GM18517 (cell line): Measurements from ENCODE around the gene SLC1A5.
"Not testable (repeated sequence)": the region's sequence is repeated elsewhere in the genome, so short reads cannot be mapped to it uniquely, and the experiment has no call there.

Experiments used
- ATAC-seq: cut with Tn5 transposase; IDR thresholded peaks from one replicate; pipeline ENCODE4 v1.9.1; 2021; ENCODE audit warnings: mild to moderate bottlenecking, moderate library complexity; ENCODE audit not compliant: unreplicated experiment

Gene SLC1A5

GRCh38 chr19:46772170-46773017 is 16.0 kb downstream of the SLC1A5 start:
- ATAC-seq: no peak

DNA sequence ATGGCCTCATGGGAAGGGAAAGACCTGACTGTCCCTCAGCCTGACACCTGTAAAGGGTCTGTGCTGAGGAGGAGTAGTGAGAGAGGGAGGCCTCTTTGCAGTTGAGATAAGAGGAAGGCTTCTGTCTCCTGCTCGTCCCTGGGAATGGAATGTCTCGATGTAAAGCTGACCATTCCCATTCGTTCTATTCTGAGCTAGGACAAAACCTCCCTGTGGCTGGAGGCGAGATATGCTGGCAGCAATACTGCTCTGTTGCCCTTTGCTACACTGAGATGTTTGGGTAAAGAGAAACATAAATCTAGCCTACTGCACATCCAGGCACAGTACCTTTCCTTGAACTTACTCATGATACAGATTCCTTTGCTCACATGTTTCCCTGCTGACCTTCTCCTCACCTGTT is 19.6 kb downstream of the SLC1A5 start:
- not testable (repeated sequence) for ATAC-seq

DNA sequence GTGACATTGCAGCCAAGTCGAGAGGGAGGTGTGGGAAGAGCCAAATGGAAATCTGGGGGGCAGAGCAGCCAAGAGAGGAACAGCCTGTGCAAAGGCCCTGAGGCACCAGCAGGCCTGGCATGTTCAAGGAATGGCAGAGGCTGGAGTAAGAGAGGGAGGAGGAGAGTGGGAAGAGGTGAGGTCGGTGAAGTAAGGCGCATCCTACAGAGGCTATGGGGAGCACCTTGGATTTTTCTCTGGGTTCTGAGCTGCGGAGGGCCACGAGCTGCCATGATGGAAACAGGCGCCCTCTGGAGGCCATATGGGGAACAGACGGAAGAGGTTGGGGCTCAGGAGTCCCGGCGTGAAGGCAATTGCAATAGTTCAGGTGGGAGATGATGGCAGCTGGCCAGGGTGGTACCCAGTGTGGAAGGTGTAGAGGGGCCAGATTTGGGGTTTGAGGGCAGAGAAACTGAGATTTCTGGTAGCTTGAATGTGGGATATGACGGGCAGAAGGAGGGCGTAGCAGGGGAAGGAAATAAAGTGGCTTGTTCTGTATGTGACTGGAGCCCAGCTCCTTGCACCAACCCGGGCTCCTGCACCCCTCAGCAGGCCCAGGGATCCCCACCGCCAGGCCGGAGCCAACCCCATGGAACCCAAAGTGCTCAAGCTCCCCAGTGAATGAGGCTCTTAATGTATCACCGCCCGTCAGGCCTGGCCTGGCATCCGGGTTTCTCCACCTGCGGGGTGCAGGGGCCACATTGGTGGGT is 21.7 kb downstream of the SLC1A5 start:
- no peak for ATAC-seq

GRCh38 chr19:46764817-46765291 is 23.5 kb downstream of the SLC1A5 start:
- no peak for ATAC-seq

DNA sequence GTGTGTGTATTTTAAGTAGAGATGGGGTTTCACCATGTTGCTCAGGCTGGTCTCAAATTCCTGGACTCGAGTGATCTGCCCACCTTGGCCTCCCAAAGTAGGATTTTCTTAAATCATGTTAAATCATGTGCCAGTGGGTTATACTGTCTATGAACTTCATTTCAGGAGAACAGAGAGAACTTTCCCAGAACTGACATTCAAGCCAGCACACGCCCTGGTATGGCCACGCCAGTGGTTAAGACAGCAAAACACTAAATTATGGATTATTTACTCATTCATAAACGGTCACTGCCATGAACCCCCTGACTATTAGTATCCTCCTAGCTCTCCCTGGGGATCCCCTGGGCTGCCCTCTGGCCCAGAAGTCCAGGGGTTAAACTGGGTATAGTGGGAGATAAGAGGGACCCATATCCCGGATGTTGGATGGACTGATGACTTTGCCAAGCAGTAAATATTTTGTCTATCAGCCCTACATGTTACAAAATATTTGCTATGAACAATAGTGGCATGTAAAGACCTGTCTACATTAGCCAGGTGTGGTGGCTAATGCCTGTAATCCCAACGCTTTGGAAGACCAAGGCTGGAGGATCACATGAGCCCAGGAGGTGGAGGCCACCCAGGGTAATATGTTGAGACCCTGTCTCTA is 26.0 kb downstream of the SLC1A5 start:
- no peak for ATAC-seq

- no peak for ATAC-seq
Measured at GRCh38 chr19:46761418-46761831, 27.0 kb downstream of the SLC1A5 start.

DNA sequence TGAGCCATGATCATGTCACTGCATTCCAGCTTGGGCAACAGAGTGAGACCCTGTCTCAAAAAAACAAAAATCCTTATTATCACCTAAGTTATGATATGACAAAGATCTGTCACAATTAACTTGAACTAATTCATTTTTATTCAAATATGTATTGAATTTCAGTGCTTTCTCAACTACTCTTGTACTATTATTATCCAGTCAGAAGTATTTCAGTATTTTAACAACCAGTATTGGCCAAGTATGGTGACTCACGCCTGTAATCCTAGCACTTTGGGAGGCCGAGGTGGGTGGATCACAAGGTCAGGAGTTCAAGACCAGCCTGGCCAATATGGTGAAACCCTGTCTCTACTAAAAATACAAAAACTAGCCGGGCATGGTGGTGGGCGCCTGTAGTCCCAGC is 27.5 kb downstream of the SLC1A5 start:
- not testable (repeated sequence) for ATAC-seq

- ATAC-seq: no peak
Measured at GRCh38 chr19:46760363-46760762, 28.0 kb downstream of the SLC1A5 start.

- ATAC-seq: no peak
Measured at GRCh38 chr19:46759817-46760333, 28.5 kb downstream of the SLC1A5 start.

DNA sequence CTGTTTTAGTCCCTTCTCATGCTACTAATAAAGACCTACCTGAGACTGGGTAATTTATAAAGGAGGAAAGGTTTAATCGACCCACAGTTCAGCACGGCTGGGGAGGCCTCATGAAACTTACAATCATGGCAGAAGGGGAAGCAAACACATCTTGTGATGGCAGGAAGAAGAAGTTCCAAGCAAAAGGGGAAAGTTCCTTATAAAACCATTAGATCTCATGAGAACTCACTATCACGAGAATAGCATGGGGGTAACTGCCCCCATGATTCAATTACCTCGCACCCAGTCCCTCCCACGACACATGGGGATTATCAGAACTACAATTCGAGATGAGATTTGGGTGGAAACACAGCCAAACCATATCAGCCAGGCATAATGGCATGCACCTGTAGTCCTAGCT is 29.2 kb downstream of the SLC1A5 start:
- ATAC-seq: no peak

DNA sequence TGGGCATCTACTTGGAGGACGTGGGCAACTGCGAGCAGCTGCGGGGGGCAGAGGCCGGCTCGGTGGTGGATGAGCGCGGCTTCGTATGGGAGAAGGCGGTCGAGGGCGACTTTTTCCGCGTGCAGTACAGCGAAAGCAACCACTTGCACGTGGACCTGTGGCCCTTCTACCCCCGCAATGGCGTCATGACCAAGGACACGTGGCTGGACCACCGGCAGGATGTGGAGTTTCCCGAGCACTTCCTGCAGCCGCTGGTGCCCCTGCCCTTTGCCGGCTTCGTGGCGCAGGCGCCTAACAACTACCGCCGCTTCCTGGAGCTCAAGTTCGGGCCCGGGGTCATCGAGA is 31.9 kb downstream of the SLC1A5 start:
- no peak for ATAC-seq

GRCh38 chr19:46755853-46756543 is 32.4 kb downstream of the SLC1A5 start:
- no peak for ATAC-seq

GRCh38 chr19:46755077-46755852 is 33.1 kb downstream of the SLC1A5 start:
- ATAC-seq: no peak

DNA sequence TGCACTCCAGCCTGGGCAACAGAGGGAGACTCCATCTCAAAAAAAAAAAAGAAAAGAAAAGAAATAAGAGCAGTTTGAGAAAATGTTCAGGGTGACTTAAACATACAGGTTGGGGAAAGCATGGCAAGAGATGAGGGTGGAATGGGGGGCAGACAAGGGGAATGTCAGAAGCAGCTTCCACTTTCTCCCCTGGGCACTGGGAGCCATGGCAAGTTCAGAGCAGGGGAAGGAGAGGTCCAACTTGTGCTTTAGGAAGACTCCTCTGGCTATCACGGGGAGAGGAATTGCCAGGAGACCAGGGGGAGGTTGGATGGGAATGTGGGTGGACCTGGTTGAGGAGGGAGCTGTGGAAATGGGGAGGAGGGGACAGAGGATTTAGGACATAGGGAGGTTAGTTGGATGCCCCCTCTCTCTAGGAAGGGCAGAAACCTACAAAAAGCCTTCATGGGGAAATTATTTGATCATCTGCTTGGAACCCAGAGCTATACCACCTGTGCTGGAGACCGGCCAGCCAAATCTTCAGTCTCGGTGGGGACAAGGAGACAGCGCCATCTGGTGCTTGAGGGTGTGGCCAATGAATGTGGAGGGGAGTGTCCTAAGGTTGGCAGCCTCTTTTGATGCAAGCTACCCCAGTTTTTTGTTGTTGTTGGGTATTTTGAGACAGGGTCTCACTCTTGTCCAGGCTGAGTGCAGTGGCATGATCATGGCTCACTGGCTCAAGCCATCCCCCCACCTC is 34.8 kb downstream of the SLC1A5 start:
- no peak for ATAC-seq

- ATAC-seq: no peak
Measured at GRCh38 chr19:46748325-46749109, 39.9 kb downstream of the SLC1A5 start.

GRCh38 chr19:46746281-46747057 is 41.9 kb downstream of the SLC1A5 start, which contains the start of gene STRN4:
Gene STRN4 (minus strand): TSS chr19:46746450. CDS start chr19:46746430, 20 bp downstream.
- no peak for ATAC-seq

- no peak for ATAC-seq
Measured at GRCh38 chr19:46745521-46746280, 42.7 kb downstream of the SLC1A5 start, which contains the start of gene FKRP. Gene FKRP (plus strand): TSS chr19:46746057. CDS start chr19:46755451, 9,394 bp downstream.
